ENCODE measurements around the gene GNG2. TPM values are rescaled to one million over a fixed set of nuclear protein-coding genes. Genes with fewer than 3 reads are reported as not detected.

Gene GNG2
- total and polyA plus RNA-seq, 2 of the 8 experiments (the other 6 are each of a cell fraction or from before 2014, with no cell fraction given), result 8.2 to 17.9 TPM

DNA sequence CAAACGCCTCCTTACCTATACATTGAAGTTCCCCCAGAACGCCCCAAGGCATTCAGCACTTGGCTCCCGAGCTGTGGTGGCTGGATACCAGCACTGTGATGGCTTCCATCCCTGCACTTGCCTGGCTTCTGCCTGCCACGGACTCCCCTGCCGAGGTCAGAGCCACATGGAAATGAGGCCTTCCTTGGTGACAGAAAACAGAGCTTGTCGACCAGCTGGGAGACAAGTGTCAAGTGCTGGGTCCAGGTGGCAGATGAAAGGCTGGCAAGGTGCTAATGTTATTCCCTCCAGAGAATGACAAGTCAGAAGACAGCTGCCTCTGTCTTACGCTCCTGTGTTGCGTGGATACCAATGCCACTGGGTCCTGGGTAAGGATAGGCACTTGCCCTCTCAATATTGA, 26.2 kb upstream of the GNG2 start:
- H2BK120ac ChIP-seq (replicated peaks; ENCODE audit: low read depth, low read length), result no peak overlapping the region
- DNase-seq (ENCODE audit: low read depth in 1 of 2, low spot score in 2 of 2) (no peak), FAIRE-seq (no peak)
- no peaks in the 10 kb centered on the region for H3K36me3 ChIP-seq (ENCODE audit: control insufficient read depth in 2 of 4, insufficient read depth in 4 of 4, low read length in 3 of 4)
- H4K91ac ChIP-seq (replicated peaks; ENCODE audit: insufficient read length, low read length), result no peak overlapping the region
- no peak overlapping the region for H2BK20ac ChIP-seq (ENCODE audit: low read length)
- 0 out of 2 replicates have a peak overlapping the region, but pooled peaks have one; percentile 19 for H2BK12ac ChIP-seq (ENCODE audit: low read depth, low read length)
- no peaks in the 10 kb centered on the region for H3K23me2 ChIP-seq (ENCODE audit: low read depth, low read length)
- ChIA-PET CTCF (ENCODE audit: partially characterized antibody) (interaction anchor here (0.7 to 1.2 kb wide), 3 partner anchors 55 to 144 kb away, joined by 3 to 6 read pairs (median 4); no protein-coding TSS in a partner anchor), POLR2A (ENCODE audit: partially characterized antibody) (interaction anchor here (0.8 to 1.4 kb wide), 2 partner anchors 8 to 12 kb away, joined by 3 read pairs; no protein-coding TSS in a partner anchor)
- no peak overlapping the region; the same call in 1 of the 2 replicates for H4K8ac ChIP-seq (ENCODE audit: extremely low read depth, insufficient read depth, low read length)
- no peaks in the 10 kb centered on the region for H3K79me1 ChIP-seq (ENCODE audit: low read depth, low read length)
- H3K4ac ChIP-seq (replicated peaks; ENCODE audit: insufficient read length, low read depth, low read length), result no peak overlapping the region
- peaks cover 3 to 11% (median 7%) of the 10 kb centered on the region in 4 experiments; a peak in 5 of 7 replicates for H3K4me1 ChIP-seq (replicated peaks in 1 of 4; ENCODE audit: control insufficient read depth in 3 of 4, insufficient read depth in 4 of 4, low read length in 3 of 4)
- H3K23ac ChIP-seq (ENCODE audit: insufficient read length), result no peak overlapping the region
- no peak overlapping the region for H3K14ac ChIP-seq (ENCODE audit: insufficient read length)
- H3K9me3 ChIP-seq (ENCODE audit: insufficient read depth in 2 of 2, low read depth in 1 of 2, low read length in 1 of 2), result 0 out of 4 replicates have a peak, but pooled peaks cover 0 to 3% of the 10 kb centered on the region in 2 experiments
- no peak overlapping the region for H3K4me3 ChIP-seq (ENCODE audit: extremely low read depth in 1 of 4, insufficient read depth in 2 of 4, low read depth in 3 of 4, low read length in 4 of 4)
- H3K27me3 ChIP-seq (replicated peaks in 1 of 4; ENCODE audit: control insufficient read depth in 3 of 4, extremely low read depth in 1 of 4, insufficient read depth in 3 of 4, low read length in 3 of 4), result no peaks in the 10 kb centered on the region
- no peak overlapping the region for H3K9ac ChIP-seq (replicated peaks in 1 of 4; ENCODE audit: extremely low read depth in 1 of 4, low read depth in 3 of 4, low read length in 3 of 4)
- H2AFZ ChIP-seq (ENCODE audit: low read length), result peak overlapping the region; percentile 30; the same call in 1 of the 2 replicates
- H3K56ac ChIP-seq (replicated peaks; ENCODE audit: insufficient read length, low read depth, low read length), result no peak overlapping the region
- no peak overlapping the region for H2BK5ac ChIP-seq (ENCODE audit: low read depth, low read length)
- WGBS, 2 experiments (ENCODE audit: extremely low coverage in 1 of 2, insufficient coverage in 1 of 2, insufficient read length in 1 of 2, insufficient replicate concordance in 2 of 2, low coverage in 1 of 2, low lambda C conversion rate in 2 of 2, missing lambda C conversion rate in 1 of 2), result 80% methylated on average over 8 of the region's 8 CpGs; no CpG with 5 or more reads in 1 of the 2 experiments
- 0 out of 4 replicates have a peak, but pooled peaks of 1 of the 2 experiments have one; percentile 62 for TF ChIP-seq SIN3A (conservative IDR thresholded peaks at IDR 0.05 in 1 of 2, IDR thresholded peaks at IDR 0.05 in 1 of 2; ENCODE audit: low read depth in 1 of 2, low read length in 2 of 2)
- TF ChIP-seq, protein P1, sequence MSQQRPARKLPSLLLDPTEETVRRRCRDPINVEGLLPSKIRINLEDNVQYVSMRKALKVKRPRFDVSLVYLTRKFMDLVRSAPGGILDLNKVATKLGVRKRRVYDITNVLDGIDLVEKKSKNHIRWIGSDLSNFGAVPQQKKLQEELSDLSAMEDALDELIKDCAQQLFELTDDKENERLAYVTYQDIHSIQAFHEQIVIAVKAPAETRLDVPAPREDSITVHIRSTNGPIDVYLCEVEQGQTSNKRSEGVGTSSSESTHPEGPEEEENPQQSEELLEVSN (IDR thresholded peaks at IDR 0.05), result no peak
- no peaks in the 10 kb centered on the region for H4K20me1 ChIP-seq (replicated peaks in 1 of 2; ENCODE audit: control insufficient read depth in 1 of 2, insufficient read depth in 2 of 2, low read length in 2 of 2)
- no peak overlapping the region for H2AK5ac ChIP-seq (ENCODE audit: low read depth, low read length)
- 0 out of 2 replicates have a peak overlapping the region, but pooled peaks have one; percentile 22 for H2BK15ac ChIP-seq (ENCODE audit: low read length)
- H3K4me2 ChIP-seq (ENCODE audit: insufficient read depth in 1 of 2, low read depth in 2 of 2, low read length in 2 of 2), result no peak overlapping the region
- no peaks in the 10 kb centered on the region for H3K79me2 ChIP-seq (ENCODE audit: control insufficient read depth in 1 of 2, insufficient read depth in 2 of 2, low read length in 2 of 2)
- H3K18ac ChIP-seq (ENCODE audit: extremely low read depth, low read length), result no peak overlapping the region
- no peak overlapping the region for H4K5ac ChIP-seq (ENCODE audit: insufficient read length, low read depth, low read length)
- no peak overlapping the region for H3K27ac ChIP-seq (ENCODE audit: low read depth, low read length)
